Ovary (tissue), 9 donors: ENCODE data around the gene OSBPL5. TPM values are rescaled to one million over a fixed set of nuclear protein-coding genes. Genes with fewer than 3 reads are reported as not detected.

ENCODE experiments used
- DNase-seq, 5 donors: peaks; one replicate each; pipeline ENCODE4 v3.0.0-alpha.2; 2019 to 2020
- H3K27ac ChIP-seq, 2 donors: fragments of 200-600 bp; one replicate each; pipeline versions ENCODE4 v1.5.1 to v1.8.0; 2019 to 2022
- H3K27me3 ChIP-seq: fragments of 200-600 bp; one replicate; pipeline ENCODE4 v1.8.0; 2022
- H3K36me3 ChIP-seq: fragments of 200-600 bp; sonication (generic); one replicate; pipeline ENCODE4 v1.5.1; 2019
- H3K4me1 ChIP-seq: one replicate; pipeline ENCODE4 v1.8.1; 2013; ENCODE audit warnings: mild to moderate bottlenecking, moderate library complexity; ENCODE audit not compliant: insufficient read depth
- H3K4me3 ChIP-seq: fragments of 200-600 bp; sonication (generic); one replicate; pipeline ENCODE4 v1.5.1; 2017
- H3K9me3 ChIP-seq, 2 donors: fragments of 200-600 bp in 1 of 2; sonication (generic) in 1 of 2; one replicate each; pipeline versions ENCODE4 v1.5.1 to v1.8.1; 2013 to 2019; ENCODE audit warnings: mild to moderate bottlenecking in 1 of 2, moderate library complexity in 1 of 2
- EP300 ChIP-seq: sonication (generic); formaldehyde crosslinking; IDR thresholded peaks from one replicate; pipeline ENCODE4 v1.6.1; 2017; ENCODE audit warnings: antibody characterized with exemption
- POLR2A ChIP-seq: fragments of 450-650 bp; IDR thresholded peaks from one replicate; pipeline ENCODE4 v1.6.1; 2017; ENCODE audit warnings: antibody characterized with exemption, mild to moderate bottlenecking, moderate library complexity
- WGBS, 3 donors: extraction: QIAGEN DNeasy Blood & Tissue Kit in 1 of 3; methylation state at CpG; one replicate each; pipeline versions ENCODE4 v1.1.5 to v1.1.7; 2013 to 2017; 5-methylcytosine and 5-hydroxymethylcytosine counted together
- intact Hi-C, 4 donors: fragments of 100-400 bp; cut with DNase I; formaldehyde crosslinking; loops; one replicate each; pipeline versions ENCODE4 v1.11.0 to v1.15.1; 2022 to 2023
- polyA plus RNA-seq, 2 donors: library from polyadenylated mRNA; stranded (reverse); fragments of 200-250 nt in 1 of 2; fragments of 350-450 nt in 1 of 2; fragmentation: Illumina TruSeq in 1 of 2; extraction: RNeasy Lipid Tissue Mini Kit (QIAGEN cat#74804) in 1 of 2; gene quantifications; one replicate each; pipeline ENCODE4 v1.2.3, GENCODE V29; 2013 to 2014
- total RNA-seq, 7 donors: library from RNA; depleted of rRNA in 2 of 7; stranded (reverse); fragments of >200 nt in 2 of 7; fragmentation: NEBNext Ultra II Directional in 3 of 7; extraction: Animal tissue kit (Norgen Biotek cat#: 25700) in 3 of 7; gene quantifications; one replicate each; pipeline versions ENCODE4 v1.1.0 to v1.2.4, GENCODE V29; 2016 to 2023
- TF ChIP-seq, protein P1 (sequence below), 3 donors: fragments of 450-650 bp in 2 of 3; fragments of 200-600 bp in 1 of 3; IDR thresholded peaks; one replicate each; pipeline versions ENCODE4 v1.5.1 to v1.8.0; 2016 to 2022; ENCODE audit warnings: antibody characterized with exemption in 3 of 3, mild to moderate bottlenecking in 1 of 3
- donor health status: DM: no; HTN: no; CAD: no; lungs with moderate emphysema.
- donor health status: DM: no; HTN: no; CAD: no.
- donor health status: Bipolar disorder and iron deficiency.
- donor health status: DM: yes; HTN: yes; CAD: no.
- donor health status: DM: no; HTN: no; CAD: no.
- donor health status: DM: yes; HTN: yes; CAD: no.

Gene OSBPL5
- total and polyA plus RNA-seq, 9 donors = 3.0 to 41.0 (median 23.3) TPM

DNA sequence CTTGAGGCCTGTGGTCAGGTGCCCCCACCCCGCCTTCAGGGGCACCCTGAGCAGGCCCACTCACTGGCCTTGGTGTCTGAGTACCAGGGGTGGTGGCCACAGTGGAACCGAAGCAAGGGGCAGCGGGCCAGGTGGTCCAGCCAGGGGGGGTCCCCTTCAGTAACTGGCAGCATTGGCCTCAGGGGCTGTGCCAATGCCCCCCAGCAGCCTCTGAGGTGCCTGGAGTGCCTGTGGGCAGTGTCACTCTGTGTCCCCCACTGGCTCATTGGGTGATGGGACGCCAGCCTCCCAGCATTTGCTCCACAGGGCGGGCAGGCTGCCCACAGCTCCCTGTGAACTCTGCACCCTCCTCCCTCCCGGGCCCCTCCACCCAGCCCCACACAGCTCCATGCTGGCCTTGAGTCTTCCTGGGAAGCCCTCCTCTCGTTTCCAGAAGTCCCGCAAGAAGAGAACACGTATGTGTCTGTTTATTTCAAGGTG, 78.4 kb downstream of the OSBPL5 start:
- Histone ChIP-seq H3K27me3 (no peaks in the 10 kb centered on the region), H3K9me3 (no peaks in the 10 kb centered on the region), H3K36me3 (no peaks in the 10 kb centered on the region), H3K4me1 (no peaks in the 10 kb centered on the region), H3K27ac (no peak overlapping the region), H3K4me3 (no peak overlapping the region)
- intact Hi-C loops = no loop called here
- WGBS, 3 donors = 26 to 47% (median 31%) methylated on average over 7 to 9 of the region's 9 CpGs
- TF ChIP-seq, protein P1, sequence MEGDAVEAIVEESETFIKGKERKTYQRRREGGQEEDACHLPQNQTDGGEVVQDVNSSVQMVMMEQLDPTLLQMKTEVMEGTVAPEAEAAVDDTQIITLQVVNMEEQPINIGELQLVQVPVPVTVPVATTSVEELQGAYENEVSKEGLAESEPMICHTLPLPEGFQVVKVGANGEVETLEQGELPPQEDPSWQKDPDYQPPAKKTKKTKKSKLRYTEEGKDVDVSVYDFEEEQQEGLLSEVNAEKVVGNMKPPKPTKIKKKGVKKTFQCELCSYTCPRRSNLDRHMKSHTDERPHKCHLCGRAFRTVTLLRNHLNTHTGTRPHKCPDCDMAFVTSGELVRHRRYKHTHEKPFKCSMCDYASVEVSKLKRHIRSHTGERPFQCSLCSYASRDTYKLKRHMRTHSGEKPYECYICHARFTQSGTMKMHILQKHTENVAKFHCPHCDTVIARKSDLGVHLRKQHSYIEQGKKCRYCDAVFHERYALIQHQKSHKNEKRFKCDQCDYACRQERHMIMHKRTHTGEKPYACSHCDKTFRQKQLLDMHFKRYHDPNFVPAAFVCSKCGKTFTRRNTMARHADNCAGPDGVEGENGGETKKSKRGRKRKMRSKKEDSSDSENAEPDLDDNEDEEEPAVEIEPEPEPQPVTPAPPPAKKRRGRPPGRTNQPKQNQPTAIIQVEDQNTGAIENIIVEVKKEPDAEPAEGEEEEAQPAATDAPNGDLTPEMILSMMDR (IDR thresholded peaks at IDR 0.05) = no peak
- no peak for TF ChIP-seq EP300
- no peak for TF ChIP-seq POLR2A
- DNase-seq = peak in 3 of 5 donors; percentile 11 to 61 (median 38)

DNA sequence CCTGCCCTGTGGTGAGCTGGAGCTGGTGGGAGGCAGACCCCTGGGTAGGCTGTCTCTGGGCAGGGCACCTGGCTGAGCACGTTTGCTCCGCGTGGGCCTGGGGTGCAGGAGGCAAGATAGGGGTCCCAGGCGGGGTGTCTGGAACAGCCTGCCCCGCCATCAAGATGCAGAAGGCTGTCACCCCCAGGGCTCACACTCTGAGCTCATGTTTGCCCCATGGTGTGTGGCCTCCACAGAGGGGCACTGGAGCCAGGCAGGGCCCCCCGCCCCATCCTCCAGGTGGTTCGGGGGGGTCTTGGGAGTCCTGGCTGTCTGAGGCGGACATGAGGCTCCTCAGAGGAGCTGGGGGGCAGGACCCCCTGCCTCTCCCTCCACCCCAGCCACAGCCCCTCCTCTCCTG, 79.0 kb downstream of the OSBPL5 start:
- H3K27ac ChIP-seq = no peak overlapping the region
- 36 to 58% (median 44%) methylated on average over 5 to 8 of the region's 8 CpGs for WGBS, 3 donors
- no peak overlapping the region for H3K4me3 ChIP-seq
- DNase-seq = peak in 1 of 5 donors; percentile 27
- intact Hi-C loops = no loop called here
- no peaks in the 10 kb centered on the region for H3K27me3 ChIP-seq
- no peaks in the 10 kb centered on the region for H3K4me1 ChIP-seq
- H3K36me3 ChIP-seq = no peaks in the 10 kb centered on the region
- TF ChIP-seq POLR2A (no peak), EP300 (no peak)
- TF ChIP-seq, protein P1 (IDR thresholded peaks at IDR 0.05) = no peak
- H3K9me3 ChIP-seq = no peaks in the 10 kb centered on the region

DNA sequence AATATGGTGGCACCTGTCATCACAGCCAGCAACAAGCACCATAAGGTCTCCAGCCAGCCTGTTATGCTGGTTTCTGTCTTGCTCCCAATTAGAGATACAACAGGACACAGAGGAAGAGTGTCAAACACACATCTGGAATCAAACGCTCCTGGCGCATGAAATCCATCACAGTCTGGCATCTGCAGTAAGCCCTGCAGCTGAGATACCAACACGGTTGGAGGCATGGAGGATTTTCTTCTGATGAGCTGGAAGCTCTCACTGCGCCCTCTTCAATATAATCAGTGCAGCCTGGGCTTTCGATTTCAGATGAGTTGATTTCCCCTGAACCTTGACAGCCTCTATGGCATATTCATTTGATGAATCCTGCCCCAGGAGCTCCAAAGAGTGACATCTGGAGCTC, 80.1 kb downstream of the OSBPL5 start:
- Histone ChIP-seq H3K4me3 (no peak overlapping the region), H3K4me1 (no peaks in the 10 kb centered on the region), H3K9me3 (no peaks in the 10 kb centered on the region), H3K27ac (no peak overlapping the region), H3K27me3 (no peaks in the 10 kb centered on the region), H3K36me3 (no peaks in the 10 kb centered on the region)
- DNase-seq = peak in 1 of 5 donors; percentile 9
- intact Hi-C loops = no loop called here
- TF ChIP-seq, protein P1 (IDR thresholded peaks at IDR 0.05) = no peak
- no peak for TF ChIP-seq EP300
- WGBS, 3 donors = 42 to 62% (median 43%) methylated on average over 5 of the region's 5 CpGs

DNA sequence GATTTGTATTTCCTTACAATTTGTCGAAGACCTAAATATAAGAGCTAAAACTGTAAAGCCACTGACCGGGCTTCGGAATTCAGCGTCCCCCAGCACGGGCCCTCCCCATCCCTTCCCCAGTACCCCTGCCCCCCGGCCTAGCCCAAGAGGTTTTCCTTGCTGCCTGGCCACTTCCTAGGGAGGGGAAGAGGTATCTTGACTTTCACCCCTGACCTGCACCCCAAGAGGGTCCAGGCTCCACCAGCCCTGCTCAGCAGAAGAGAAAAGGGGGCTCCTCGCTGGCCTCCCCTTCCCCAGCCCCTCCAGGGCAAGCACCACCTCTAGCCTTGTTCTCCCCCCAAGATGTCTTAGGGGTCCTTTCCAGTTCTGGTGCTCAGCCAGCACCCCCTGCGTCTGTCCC, 81.8 kb downstream of the OSBPL5 start:
- WGBS, 3 donors = 78 to 82% (median 81%) methylated on average over 8 of the region's 8 CpGs
- no peaks in the 10 kb centered on the region for H3K9me3 ChIP-seq
- DNase-seq = no peak
- H3K4me1 ChIP-seq = no peaks in the 10 kb centered on the region
- no peaks in the 10 kb centered on the region for H3K27me3 ChIP-seq
- H3K27ac ChIP-seq = no peak overlapping the region
- intact Hi-C loops = no loop called here
- no peak overlapping the region for H3K4me3 ChIP-seq
- H3K36me3 ChIP-seq = no peaks in the 10 kb centered on the region
- TF ChIP-seq, protein P1 (IDR thresholded peaks at IDR 0.05) = no peak
- TF ChIP-seq POLR2A (no peak), EP300 (no peak)
